DOHH2 (cell line): ENCODE measurements around the gene PRKAG1.

Experiments
- H3F3A ChIP-seq: fragments of 200-600 bp; sonication (generic), shearing (Covaris generic); 2 replicates; pipeline ENCODE4 v1.6.0; 2016; ENCODE audit warnings: antibody characterized with exemption, mild to moderate bottlenecking; ENCODE audit not compliant: control insufficient read depth, insufficient read depth
- H3K27ac ChIP-seq: fragments of 200-600 bp; sonication (generic); 2 replicates; pipeline ENCODE4 v1.5.1; 2014; ENCODE audit warnings: low read depth, mild to moderate bottlenecking, low read length, moderate library complexity
- H3K27me3 ChIP-seq: fragments of 200-600 bp; sonication (generic); 2 replicates; pipeline ENCODE4 v1.6.1; 2014; ENCODE audit warnings: mild to moderate bottlenecking, low read length, mixed read lengths; ENCODE audit not compliant: control insufficient read depth
- H3K36me3 ChIP-seq: fragments of 200-600 bp; sonication (generic); 2 replicates; pipeline ENCODE4 v1.6.1; 2014; ENCODE audit warnings: mild to moderate bottlenecking, low read length, moderate library complexity, mixed read lengths; ENCODE audit not compliant: control insufficient read depth
- H3K4me1 ChIP-seq: fragments of 200-600 bp; sonication (generic); 2 replicates; pipeline ENCODE4 v1.6.1; 2014; ENCODE audit warnings: mild to moderate bottlenecking, low read length, mixed read lengths; ENCODE audit not compliant: control insufficient read depth
- H3K4me2 ChIP-seq: fragments of 200-600 bp; sonication (generic); 2 replicates; pipeline ENCODE4 v1.6.0; 2014; ENCODE audit warnings: mild to moderate bottlenecking, low read length, moderate library complexity
- H3K4me3 ChIP-seq: fragments of 200-600 bp; sonication (generic); 2 replicates; pipeline ENCODE4 v1.5.1; 2014; ENCODE audit warnings: mild to moderate bottlenecking, low read length, mixed read lengths
- H3K79me2 ChIP-seq: fragments of 200-600 bp; sonication (generic); 2 replicates; pipeline ENCODE4 v1.6.1; 2014; ENCODE audit warnings: mild to moderate bottlenecking, low read length, mixed read lengths; ENCODE audit not compliant: control insufficient read depth
- H3K9me2 ChIP-seq: fragments of 200-600 bp; sonication (generic); replicated peaks from 2 replicates; pipeline ENCODE4 v1.6.1; 2014; ENCODE audit warnings: mild to moderate bottlenecking, low read length, mixed read lengths; ENCODE audit not compliant: control insufficient read depth
- H3K9me3 ChIP-seq: fragments of 200-600 bp; sonication (generic); 2 replicates; pipeline ENCODE4 v1.6.1; 2014; ENCODE audit warnings: antibody characterized with exemption, low read length, mixed read lengths; ENCODE audit not compliant: control insufficient read depth, insufficient read depth
- H4K20me1 ChIP-seq: fragments of 200-600 bp; sonication (generic); 2 replicates; pipeline ENCODE4 v1.6.0; 2014; ENCODE audit warnings: low read depth, mild to moderate bottlenecking, antibody characterized with exemption, low read length, moderate library complexity; ENCODE audit not compliant: control insufficient read depth, insufficient read depth
- EZH2phosphoT487 ChIP-seq: fragments of 200-600 bp; sonication (generic); IDR thresholded peaks from 2 replicates; pipeline ENCODE4 v1.6.1; 2017; ENCODE audit warnings: borderline replicate concordance, mild to moderate bottlenecking, antibody characterized with exemption, low read length, moderate library complexity, mixed read lengths
- TF ChIP-seq, protein P1 (sequence below): fragments of 200-600 bp; sonication (generic); IDR thresholded peaks from one replicate; pipeline ENCODE4 v1.5.1; 2014; ENCODE audit warnings: antibody characterized with exemption, mild to moderate bottlenecking, low read depth, low read length; ENCODE audit not compliant: poor library complexity, severe bottlenecking

Gene PRKAG1

DNA sequence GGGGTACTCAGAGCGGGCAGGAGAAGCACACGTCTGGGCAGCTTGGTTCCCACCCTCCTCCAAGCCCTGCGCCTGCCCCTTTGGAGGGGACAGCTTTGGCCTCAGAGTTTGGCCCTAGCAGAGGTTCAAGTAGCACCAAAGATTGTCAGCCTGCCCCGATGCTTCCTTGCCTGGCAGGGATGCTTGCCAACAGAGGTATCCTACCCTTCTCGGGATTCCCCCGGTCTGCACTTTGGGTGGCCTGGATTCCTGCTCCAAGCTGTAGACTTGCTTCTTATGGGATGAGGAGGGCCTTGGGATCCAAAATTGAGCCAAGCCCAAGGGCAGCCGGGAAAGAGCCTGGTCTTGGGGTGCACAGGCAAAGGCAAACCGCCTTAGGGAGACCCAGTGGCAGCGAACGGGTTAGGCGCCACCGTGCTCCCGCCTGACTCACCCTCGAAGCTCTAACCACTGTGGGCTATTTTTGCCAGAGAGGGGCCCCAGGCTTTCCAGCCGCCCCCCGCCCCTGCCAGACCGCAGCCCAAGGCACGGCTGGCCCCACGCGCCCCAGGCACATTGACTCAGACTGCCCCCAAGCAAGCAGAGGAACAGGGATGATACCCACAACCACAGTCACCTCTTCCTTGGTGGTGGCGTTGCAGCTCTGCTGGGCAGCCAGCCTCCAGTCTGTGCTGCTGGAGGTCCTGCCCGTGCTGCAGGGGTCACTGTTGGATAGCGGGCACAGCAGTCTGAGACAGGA, 46.2 kb downstream of the PRKAG1 start:
- H3K4me2 ChIP-seq, result no peak overlapping the region; the same call in 1 of the 2 replicates

DNA sequence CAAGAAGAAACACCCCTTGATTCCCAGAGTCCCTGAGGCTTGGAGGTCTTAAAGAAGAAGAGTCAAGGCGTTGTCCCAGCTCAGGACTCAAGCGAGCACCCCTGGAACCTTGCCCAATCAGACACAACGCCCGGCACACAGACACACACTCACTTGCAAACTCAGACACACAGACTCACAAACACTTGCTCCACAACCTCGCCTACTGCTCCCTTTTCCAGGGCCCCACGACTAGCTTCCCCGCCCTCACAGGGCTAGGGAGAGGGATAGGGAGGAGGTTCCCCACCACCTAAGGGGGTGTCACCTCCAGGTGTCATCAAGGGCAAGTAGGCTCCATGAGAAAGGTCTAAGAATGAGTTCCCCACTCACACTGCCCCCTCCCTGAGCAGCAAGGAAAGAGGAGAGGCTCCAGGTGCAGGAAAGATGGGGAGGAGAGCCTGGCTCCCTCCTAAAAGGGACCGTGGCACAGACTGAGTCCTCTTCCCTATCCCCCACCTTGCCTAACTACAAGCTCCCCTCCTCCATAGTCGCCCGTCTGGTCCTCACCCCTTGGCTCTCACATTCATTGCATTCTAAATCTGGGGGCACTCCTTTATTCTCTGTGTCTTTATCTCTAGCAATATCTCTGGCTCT, 47.8 kb downstream of the PRKAG1 start:
- Histone ChIP-seq H3K9me3 (no peaks in the 10 kb centered on the region), H3K4me2 (peak overlapping the region; percentile 76), H4K20me1 (no peaks in the 10 kb centered on the region; the same call in 1 of the 2 replicates), H3K79me2 (no peaks in the 10 kb centered on the region), H3K27me3 (peaks cover 60% of the 10 kb centered on the region), H3K27ac (no peak overlapping the region), H3K4me3 (peak overlapping the region; percentile 66), H3F3A (no peaks in the 10 kb centered on the region; the same call in 1 of the 2 replicates), H3K36me3 (no peaks in the 10 kb centered on the region), H3K9me2 (no peaks in the 10 kb centered on the region), H3K4me1 (peaks cover 35% of the 10 kb centered on the region)
- TF ChIP-seq EZH2phosphoT487, result no peak
- TF ChIP-seq, protein P1, sequence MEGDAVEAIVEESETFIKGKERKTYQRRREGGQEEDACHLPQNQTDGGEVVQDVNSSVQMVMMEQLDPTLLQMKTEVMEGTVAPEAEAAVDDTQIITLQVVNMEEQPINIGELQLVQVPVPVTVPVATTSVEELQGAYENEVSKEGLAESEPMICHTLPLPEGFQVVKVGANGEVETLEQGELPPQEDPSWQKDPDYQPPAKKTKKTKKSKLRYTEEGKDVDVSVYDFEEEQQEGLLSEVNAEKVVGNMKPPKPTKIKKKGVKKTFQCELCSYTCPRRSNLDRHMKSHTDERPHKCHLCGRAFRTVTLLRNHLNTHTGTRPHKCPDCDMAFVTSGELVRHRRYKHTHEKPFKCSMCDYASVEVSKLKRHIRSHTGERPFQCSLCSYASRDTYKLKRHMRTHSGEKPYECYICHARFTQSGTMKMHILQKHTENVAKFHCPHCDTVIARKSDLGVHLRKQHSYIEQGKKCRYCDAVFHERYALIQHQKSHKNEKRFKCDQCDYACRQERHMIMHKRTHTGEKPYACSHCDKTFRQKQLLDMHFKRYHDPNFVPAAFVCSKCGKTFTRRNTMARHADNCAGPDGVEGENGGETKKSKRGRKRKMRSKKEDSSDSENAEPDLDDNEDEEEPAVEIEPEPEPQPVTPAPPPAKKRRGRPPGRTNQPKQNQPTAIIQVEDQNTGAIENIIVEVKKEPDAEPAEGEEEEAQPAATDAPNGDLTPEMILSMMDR, result no peak

More for the DNA sequence above, 46.2 kb downstream of the PRKAG1 start:
- Histone ChIP-seq H3K79me2 (no peaks in the 10 kb centered on the region), H3F3A (no peaks in the 10 kb centered on the region), H3K27me3 (peaks cover 68% of the 10 kb centered on the region), H3K9me2 (no peaks in the 10 kb centered on the region), H3K4me1 (peaks cover 23% of the 10 kb centered on the region), H3K36me3 (no peaks in the 10 kb centered on the region), H3K9me3 (no peaks in the 10 kb centered on the region), H3K27ac (no peak overlapping the region), H4K20me1 (no peaks in the 10 kb centered on the region; the same call in 1 of the 2 replicates), H3K4me3 (no peak overlapping the region)
- TF ChIP-seq, protein P1, result no peak
- TF ChIP-seq EZH2phosphoT487, result no peak; the same call in 1 of the 2 replicates

DNA sequence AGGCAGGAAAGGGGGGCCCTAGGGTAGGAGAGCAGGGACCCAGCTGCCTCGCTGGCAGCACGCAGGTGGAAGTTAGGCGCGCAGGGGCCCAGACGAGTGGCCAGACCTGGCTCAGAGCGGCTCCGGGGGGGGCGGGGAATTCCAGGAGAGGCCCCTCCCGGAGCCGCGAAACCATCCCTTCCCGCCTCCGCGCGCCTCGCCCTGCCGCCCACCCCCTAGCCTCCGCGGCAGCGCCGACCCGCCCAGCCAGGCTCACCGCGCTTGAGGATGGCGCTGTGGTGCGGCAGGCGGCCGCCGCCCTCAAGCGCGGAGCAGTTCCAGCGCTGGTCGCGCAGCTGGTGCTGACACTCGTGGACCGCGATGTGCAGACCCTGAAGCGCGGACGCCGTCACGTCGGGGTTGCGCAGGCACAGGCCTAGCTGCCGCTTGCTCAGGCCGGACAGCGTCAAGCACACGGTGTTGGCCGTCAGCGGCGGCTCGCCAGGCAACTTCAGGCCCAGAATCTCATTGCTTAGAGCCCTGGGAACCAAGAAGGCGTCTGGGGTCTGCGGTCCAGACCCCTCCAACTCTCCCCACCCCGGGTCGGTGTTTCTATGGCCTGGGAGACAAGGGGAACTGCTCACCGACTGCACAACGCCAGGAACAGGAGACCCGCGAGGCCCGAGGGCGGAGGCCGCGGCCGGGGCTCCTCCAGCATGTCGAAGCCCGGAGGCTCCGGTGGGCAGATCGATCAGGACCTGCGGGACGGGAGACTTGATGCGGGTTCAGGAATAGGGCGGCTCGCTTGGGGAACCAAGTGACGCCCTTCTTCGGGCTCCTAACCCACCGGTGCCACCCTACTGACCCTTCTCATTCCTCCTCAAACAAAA, 48.5 kb downstream of the PRKAG1 start:
- Histone ChIP-seq H3K4me1 (peaks cover 36% of the 10 kb centered on the region), H3K9me2 (no peaks in the 10 kb centered on the region)
- no peak for TF ChIP-seq EZH2phosphoT487
- TF ChIP-seq, protein P1, result no peak

More for the DNA sequence above, 48.5 kb downstream of the PRKAG1 start:
- no peak overlapping the region; the same call in 1 of the 2 replicates for H3K4me3 ChIP-seq
- peaks cover 60% of the 10 kb centered on the region for H3K27me3 ChIP-seq
- no peaks in the 10 kb centered on the region; the same call in 1 of the 2 replicates for H3F3A ChIP-seq
- H3K4me2 ChIP-seq, result peak overlapping the region; percentile 20; the same call in 1 of the 2 replicates
- H3K36me3 ChIP-seq, result no peaks in the 10 kb centered on the region
- H4K20me1 ChIP-seq, result no peaks in the 10 kb centered on the region; the same call in 1 of the 2 replicates
- H3K79me2 ChIP-seq, result no peaks in the 10 kb centered on the region
- no peaks in the 10 kb centered on the region for H3K9me3 ChIP-seq
- H3K27ac ChIP-seq, result no peak overlapping the region
